H1 (cell line): ENCODE data around the gene BATF3. TPM values are rescaled to one million over a fixed set of nuclear protein-coding genes. Genes with fewer than 3 reads are reported as not detected.

Experiments used
- CTCF ChIA-PET: fragments of 300-600 bp; sonication (Branson Sonifier 250); formaldehyde crosslinking; loops from one replicate; lab custom pipeline; 2021; ENCODE audit not compliant: partially characterized antibody; lab: Charles Lee
- POLR2A ChIA-PET: fragments of 300-600 bp; sonication (Branson Sonifier 250); formaldehyde crosslinking; loops from one replicate; lab custom pipeline; 2021; ENCODE audit warnings: inconsistent platforms; ENCODE audit not compliant: partially characterized antibody; lab: Charles Lee
- DNase-seq, 2 experiments: peaks; one replicate each; pipeline versions ENCODE4 v3.0.0 to v3.0.0-alpha.2; 2010 to 2022; ENCODE audit warnings: low spot score in 2 of 2, low read depth in 1 of 2, mixed read lengths in 1 of 2
- FAIRE-seq: peaks from 2 replicates; lab custom pipeline; 2011; peaks lifted over from hg19 to GRCh38; lab: Jason Lieb, UNC
- H2AFZ ChIP-seq: 2 replicates; pipeline ENCODE4 v1.8.1; 2012; ENCODE audit warnings: low read length, inconsistent platforms
- H2AK5ac ChIP-seq: 2 replicates; pipeline ENCODE4 v1.6.1; 2013; ENCODE audit warnings: low read depth, low read length
- H2BK120ac ChIP-seq: replicated peaks from 2 replicates; pipeline ENCODE3; 2013; ENCODE audit warnings: low read depth, low read length, inconsistent platforms
- H2BK12ac ChIP-seq: 2 replicates; pipeline ENCODE4 v1.6.1; 2013; ENCODE audit warnings: low read depth, low read length
- H2BK15ac ChIP-seq: 2 replicates; pipeline ENCODE4 v1.6.1; 2013; ENCODE audit warnings: low read length
- H2BK20ac ChIP-seq: 2 replicates; pipeline ENCODE4 v1.6.1; 2013; ENCODE audit warnings: low read length
- H2BK5ac ChIP-seq: 2 replicates; pipeline ENCODE4 v1.6.1; 2013; ENCODE audit warnings: low read depth, low read length
- H3K14ac ChIP-seq: 2 replicates; pipeline ENCODE4 v1.6.1; 2013; ENCODE audit warnings: inconsistent platforms; ENCODE audit not compliant: insufficient read length
- H3K18ac ChIP-seq: 2 replicates; pipeline ENCODE4 v1.6.1; 2013; ENCODE audit warnings: low read length; ENCODE audit errors: extremely low read depth
- H3K23ac ChIP-seq: 2 replicates; pipeline ENCODE4 v1.6.1; 2013; ENCODE audit warnings: inconsistent platforms; ENCODE audit not compliant: insufficient read length
- H3K23me2 ChIP-seq: 2 replicates; pipeline ENCODE4 v1.6.1; 2013; ENCODE audit warnings: low read depth, low read length
- H3K27ac ChIP-seq: 2 replicates; pipeline ENCODE4 v1.6.1; 2011; ENCODE audit warnings: low read depth, low read length, inconsistent platforms
- H3K27me3 ChIP-seq, 4 experiments: replicated peaks in 1 of 4; 1 replicate in 1 of 4; 2 replicates in 3 of 4; pipeline versions ENCODE4 v1.6.1 to v1.8.1; 2011 to 2013; ENCODE audit warnings: low read length in 3 of 4, mild to moderate bottlenecking in 3 of 4, inconsistent platforms in 2 of 4, mixed read lengths in 2 of 4, moderate library complexity in 1 of 4; ENCODE audit not compliant: control insufficient read depth in 3 of 4, insufficient read depth in 3 of 4; ENCODE audit errors: extremely low read depth in 1 of 4
- H3K36me3 ChIP-seq, 4 experiments: 2 replicates each; pipeline versions ENCODE4 v1.6.1 to v1.8.1; 2011 to 2013; ENCODE audit warnings: mild to moderate bottlenecking in 4 of 4, low read length in 3 of 4, moderate library complexity in 2 of 4, control low read depth in 1 of 4, inconsistent platforms in 1 of 4; ENCODE audit not compliant: insufficient read depth in 4 of 4, control insufficient read depth in 2 of 4
- H3K4ac ChIP-seq: replicated peaks from 2 replicates; pipeline ENCODE3; 2013; ENCODE audit warnings: low read length, low read depth, mixed read lengths, inconsistent platforms; ENCODE audit not compliant: insufficient read length
- H3K4me1 ChIP-seq, 4 experiments: replicated peaks in 1 of 4; 1 replicate in 1 of 4; 2 replicates in 3 of 4; pipeline versions ENCODE4 v1.6.1 to v1.8.1; 2011 to 2013; ENCODE audit warnings: low read length in 3 of 4, inconsistent platforms in 2 of 4, mixed read lengths in 1 of 4; ENCODE audit not compliant: insufficient read depth in 4 of 4, control insufficient read depth in 3 of 4
- H3K4me2 ChIP-seq, 2 experiments: 2 replicates each; pipeline versions ENCODE4 v1.6.1 to v1.8.1; 2011 to 2013; ENCODE audit warnings: low read depth in 2 of 2, low read length in 2 of 2, control low read depth in 1 of 2, inconsistent platforms in 1 of 2, mild to moderate bottlenecking in 1 of 2; ENCODE audit not compliant: insufficient read depth in 1 of 2
- H3K4me3 ChIP-seq, 4 experiments: fragments of 200-600, 300-600 bp in 1 of 4; sonication (generic), shearing (Covaris generic), sonication (Bioruptor Twin) in 1 of 4; 2 replicates each; pipeline versions ENCODE4 v1.5.1 to v1.8.1; 2011 to 2016; ENCODE audit warnings: low read length in 4 of 4, low read depth in 3 of 4, control low read depth in 2 of 4, inconsistent platforms in 2 of 4, mild to moderate bottlenecking in 2 of 4, mixed read lengths in 1 of 4, moderate library complexity in 1 of 4; ENCODE audit not compliant: insufficient read depth in 2 of 4; ENCODE audit errors: extremely low read depth in 1 of 4
- H3K56ac ChIP-seq: replicated peaks from 2 replicates; pipeline ENCODE3; 2013; ENCODE audit warnings: low read depth, mild to moderate bottlenecking, mixed read lengths, low read length, inconsistent platforms; ENCODE audit not compliant: insufficient read length
- H3K79me1 ChIP-seq: 2 replicates; pipeline ENCODE4 v1.6.1; 2013; ENCODE audit warnings: low read depth, low read length, control low read depth
- H3K79me2 ChIP-seq, 2 experiments: 2 replicates each; pipeline versions ENCODE4 v1.6.1 to v1.8.1; 2012 to 2013; ENCODE audit warnings: low read length in 2 of 2, mild to moderate bottlenecking in 2 of 2, inconsistent platforms in 1 of 2; ENCODE audit not compliant: insufficient read depth in 2 of 2, control insufficient read depth in 1 of 2
- H3K9ac ChIP-seq, 4 experiments: replicated peaks in 1 of 4; 1 replicate in 1 of 4; 2 replicates in 3 of 4; pipeline versions ENCODE4 v1.6.1 to v1.8.1; 2011 to 2013; ENCODE audit warnings: low read depth in 3 of 4, low read length in 3 of 4, control low read depth in 2 of 4, mild to moderate bottlenecking in 2 of 4, moderate library complexity in 2 of 4, inconsistent platforms in 1 of 4; ENCODE audit errors: extremely low read depth in 1 of 4
- H3K9me3 ChIP-seq, 2 experiments: 2 replicates each; pipeline versions ENCODE4 v1.6.1 to v1.8.1; 2012 to 2013; ENCODE audit warnings: mild to moderate bottlenecking in 2 of 2, moderate library complexity in 2 of 2, control low read depth in 1 of 2, inconsistent platforms in 1 of 2, low read depth in 1 of 2, low read length in 1 of 2, mixed read lengths in 1 of 2; ENCODE audit not compliant: insufficient read depth in 2 of 2
- H4K20me1 ChIP-seq, 2 experiments: replicated peaks in 1 of 2; 2 replicates each; pipeline versions ENCODE3 to v1.8.1; 2011 to 2013; ENCODE audit warnings: inconsistent platforms in 2 of 2, low read length in 2 of 2, mild to moderate bottlenecking in 1 of 2; ENCODE audit not compliant: insufficient read depth in 2 of 2, control insufficient read depth in 1 of 2
- H4K5ac ChIP-seq: 2 replicates; pipeline ENCODE4 v1.6.1; 2013; ENCODE audit warnings: low read length, low read depth, mixed read lengths, inconsistent platforms; ENCODE audit not compliant: insufficient read length
- H4K8ac ChIP-seq: 2 replicates; pipeline ENCODE4 v1.8.0; 2013; ENCODE audit warnings: mild to moderate bottlenecking, moderate library complexity, low read length, inconsistent platforms; ENCODE audit not compliant: insufficient read depth; ENCODE audit errors: extremely low read depth
- H4K91ac ChIP-seq: replicated peaks from 2 replicates; pipeline ENCODE3; 2013; ENCODE audit warnings: low read length, mixed read lengths, inconsistent platforms; ENCODE audit not compliant: insufficient read length
- CTBP2 ChIP-seq: IDR thresholded peaks from 2 replicates; pipeline ENCODE4 v1.7.0; 2011; ENCODE audit warnings: borderline replicate concordance, mild to moderate bottlenecking, moderate library complexity, mixed read lengths, low read length; ENCODE audit not compliant: insufficient read depth, insufficient read length
- HDAC6 ChIP-seq: IDR thresholded peaks from one replicate; pipeline ENCODE4 v1.7.1; 2012; ENCODE audit warnings: low read depth, mild to moderate bottlenecking, inconsistent platforms, low read length, moderate library complexity
- KDM1A ChIP-seq: fragments of 200-600, 300-600 bp; sonication (generic); IDR thresholded peaks from 2 replicates; pipeline ENCODE4 v1.7.1; 2016; ENCODE audit warnings: mild to moderate bottlenecking, low read length, borderline replicate concordance
- WGBS, 2 experiments: shearing (Covaris generic) in 1 of 2; methylation state at CpG; one replicate each; pipeline versions ENCODE4 v1.1.6 to v1.1.7; 2013 to 2015; ENCODE audit warnings: low lambda C conversion rate in 2 of 2, mixed read lengths in 2 of 2, inconsistent platforms in 1 of 2, low coverage in 1 of 2, missing lambda C conversion rate in 1 of 2; ENCODE audit not compliant: insufficient replicate concordance in 2 of 2, insufficient coverage in 1 of 2, insufficient read length in 1 of 2; ENCODE audit errors: extremely low coverage in 1 of 2, missing lambda C conversion rate in 1 of 2; 5-methylcytosine and 5-hydroxymethylcytosine counted together
- polyA plus RNA-seq, 7 experiments: library from polyadenylated mRNA; depleted of rRNA in 3 of 7; stranded (reverse) in 5 of 7; unstranded in 2 of 7; fragments of >200 nt in 5 of 7; fragments of 200-250 nt in 2 of 7; gene quantifications; 1 replicate in 5 of 7; 2 replicates in 1 of 7; 4 replicates in 1 of 7; pipeline versions ENCODE4 v1.2.1 to v1.2.3, GENCODE V29; 2011 to 2013; ENCODE audit warnings: missing spikeins in 2 of 7, mixed read lengths in 2 of 7
- total RNA-seq: library from RNA; stranded (reverse); fragmentation: NEBNext Ultra II Directional; extraction: Animal tissue kit (Norgen Biotek cat#: 25700); gene quantifications from 2 replicates; pipeline ENCODE4 v1.2.1, GENCODE V29; 2021

BATF3 gene
- total and polyA plus RNA-seq, 2 of the 8 experiments (the other 6 are each of a cell fraction or from before 2014, with no cell fraction given): 6.3 TPM

GRCh38 chr1:212713465-212714136, 14.0 kb upstream of the BATF3 start:
- DNase-seq: no peak
- ChIA-PET POLR2A (no interaction called here), CTCF (interaction anchor here (1.3 to 2.2 kb wide), 2 partner anchors 12 to 48 kb away, joined by 3 to 6 read pairs; no protein-coding TSS in a partner anchor)
- Histone ChIP-seq H3K14ac (no peak overlapping the region), H3K4me1 (no peaks in the 10 kb centered on the region), H3K79me2 (no peaks in the 10 kb centered on the region), H3K4me2 (no peak overlapping the region), H2BK15ac (no peak overlapping the region), H3K9ac (no peak overlapping the region), H2BK12ac (no peak overlapping the region), H3K56ac (no peak overlapping the region), H3K79me1 (no peaks in the 10 kb centered on the region), H3K27ac (no peak overlapping the region), H3K4ac (no peak overlapping the region), H4K8ac (no peak overlapping the region), H4K5ac (no peak overlapping the region), H3K18ac (no peak overlapping the region), H3K36me3 (no peaks in the 10 kb centered on the region), H2BK20ac (no peak overlapping the region), H2AK5ac (no peak overlapping the region), H2BK120ac (no peak overlapping the region), H4K20me1 (no peaks in the 10 kb centered on the region), H3K9me3 (no peaks in the 10 kb centered on the region; a peak in 1 of 4 replicates), H3K4me3 (no peak overlapping the region), H3K23me2 (no peaks in the 10 kb centered on the region), H4K91ac (no peak overlapping the region), H3K27me3 (no peaks in the 10 kb centered on the region), H2AFZ (no peak overlapping the region), H2BK5ac (no peak overlapping the region), H3K23ac (no peak overlapping the region)
- TF ChIP-seq KDM1A (peak; percentile 61; the same call in 1 of the 2 replicates), CTBP2 (no peak), HDAC6 (no peak)
- no peak for FAIRE-seq
- 91% methylated on average over 5 of the region's 5 CpGs; no CpG with 5 or more reads in 1 of the 2 experiments for WGBS, 2 experiments
